Inflammatory macrophage treated with lipopolysaccharide for 1 hour (primary cell): ENCODE data around the gene SCART1.
A peak's percentile ranks its signal among the peaks of the same experiment; 100 is the strongest.
"Not testable (repeated sequence)": the region's sequence is repeated elsewhere in the genome, so short reads cannot be mapped to it uniquely, and the experiment has no call there.

ENCODE experiments used
- DNase-seq, 2 donors: peaks; one replicate each; pipeline ENCODE4 v3.0.0-alpha.2; 2020 to 2022

SCART1 gene

DNA sequence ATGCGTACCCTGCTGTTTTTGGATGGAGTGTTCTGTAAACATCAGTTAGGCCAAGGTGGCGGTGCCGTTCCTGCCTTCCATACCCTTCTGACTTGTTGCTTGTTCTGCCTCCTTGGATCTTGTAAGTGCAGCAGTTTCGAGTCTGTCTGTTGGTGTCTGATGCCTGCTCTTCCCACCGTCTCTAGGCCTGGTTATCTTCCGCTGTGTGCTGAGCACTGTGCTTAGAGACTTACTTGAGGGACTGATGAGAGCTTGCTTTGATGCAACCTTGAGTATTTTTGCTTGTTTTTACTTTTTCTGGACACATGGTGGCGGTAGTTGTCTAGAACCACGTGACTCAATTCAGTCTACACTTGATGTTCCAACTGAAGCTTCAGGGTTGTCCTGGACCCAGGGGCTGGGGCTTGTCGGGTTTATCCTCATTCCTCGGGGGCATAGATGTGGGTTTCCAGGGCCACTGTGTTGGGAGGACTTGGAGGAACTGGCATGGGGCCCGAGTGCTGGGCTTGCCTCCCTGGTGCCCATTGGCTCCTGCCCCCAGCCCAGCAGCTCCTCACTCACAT lies 15.0 kb upstream of the SCART1 start:
- DNase-seq, result peak; percentile 14 to 54

DNA sequence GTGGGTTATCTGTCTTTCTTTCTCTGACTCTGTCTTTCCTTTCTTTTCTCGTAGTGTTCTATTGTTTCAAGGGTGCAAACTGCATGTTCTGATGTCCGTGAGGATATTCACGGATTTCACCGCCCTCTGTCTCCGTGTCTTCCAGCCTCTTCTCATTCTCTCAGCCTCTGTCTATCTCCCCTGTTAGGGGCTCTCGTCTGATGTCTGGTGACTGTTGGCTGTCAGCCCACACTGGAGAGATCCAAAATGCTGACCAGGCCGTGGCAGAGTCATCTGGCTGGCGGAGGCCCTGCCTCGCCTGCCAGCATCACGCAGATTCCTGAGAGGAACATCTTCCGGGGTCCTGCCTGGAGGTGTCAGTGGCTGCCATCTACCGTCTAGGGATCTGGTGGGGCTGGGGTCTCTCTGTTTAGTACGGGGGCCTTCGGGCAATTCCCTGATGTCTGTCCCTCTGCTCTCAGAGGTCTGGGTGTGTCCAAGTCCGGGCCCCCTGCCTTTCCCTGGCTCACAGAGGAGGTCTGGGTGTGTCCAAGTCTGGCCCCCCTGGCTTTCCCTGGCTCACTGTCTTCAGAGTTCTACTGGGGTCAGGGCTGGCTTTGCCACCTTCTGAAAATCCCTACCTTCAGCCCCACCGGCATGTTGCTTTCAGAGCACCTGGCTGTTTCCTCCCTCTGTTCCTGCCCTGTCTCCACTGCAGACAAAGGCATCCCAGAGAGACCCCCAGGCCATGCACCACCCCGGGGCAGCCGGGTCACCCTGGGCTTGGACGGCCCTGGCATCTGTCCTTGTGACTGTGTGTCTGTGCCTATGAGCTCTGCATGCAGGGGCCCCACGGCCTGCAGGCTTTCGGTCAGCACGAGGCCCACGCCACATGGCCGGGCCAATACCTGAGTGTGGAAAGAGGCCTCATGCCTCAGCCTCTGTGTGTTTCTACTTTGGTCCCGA lies 14.0 kb upstream of the SCART1 start:
- DNase-seq, result no peak

DNA sequence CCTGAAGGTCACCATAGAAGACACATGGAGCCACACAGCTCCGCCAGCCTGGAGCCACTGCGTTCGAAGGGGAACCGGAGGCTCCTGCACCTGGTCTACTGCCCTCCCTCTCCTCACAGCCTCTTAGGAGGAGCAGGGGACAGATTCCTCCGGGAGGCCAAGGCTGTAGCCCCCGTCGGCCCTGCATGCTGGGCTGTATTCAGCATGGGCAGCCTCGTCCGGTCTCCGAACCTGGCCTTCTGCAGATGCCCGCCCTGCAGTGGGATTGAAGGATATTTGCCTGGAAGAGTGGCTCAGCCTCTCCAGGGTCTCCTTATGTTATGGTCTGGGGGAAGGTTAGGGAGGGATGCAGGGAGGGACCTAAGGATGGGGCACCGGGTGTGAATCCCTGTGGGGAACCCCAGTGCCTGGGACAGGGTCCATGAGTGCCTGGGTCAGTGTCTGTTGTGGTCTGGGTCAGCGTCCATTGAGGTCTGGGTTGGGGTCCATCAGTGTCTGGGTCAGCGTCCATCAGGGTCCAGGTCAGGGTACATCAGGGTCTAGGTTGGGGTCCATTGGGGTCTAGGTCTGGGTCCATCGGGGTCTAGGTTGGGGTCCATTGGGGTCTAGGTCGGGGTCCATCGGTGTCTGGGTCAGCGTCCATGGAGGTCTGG lies 13.0 kb upstream of the SCART1 start:
- DNase-seq, result no peak

DNA sequence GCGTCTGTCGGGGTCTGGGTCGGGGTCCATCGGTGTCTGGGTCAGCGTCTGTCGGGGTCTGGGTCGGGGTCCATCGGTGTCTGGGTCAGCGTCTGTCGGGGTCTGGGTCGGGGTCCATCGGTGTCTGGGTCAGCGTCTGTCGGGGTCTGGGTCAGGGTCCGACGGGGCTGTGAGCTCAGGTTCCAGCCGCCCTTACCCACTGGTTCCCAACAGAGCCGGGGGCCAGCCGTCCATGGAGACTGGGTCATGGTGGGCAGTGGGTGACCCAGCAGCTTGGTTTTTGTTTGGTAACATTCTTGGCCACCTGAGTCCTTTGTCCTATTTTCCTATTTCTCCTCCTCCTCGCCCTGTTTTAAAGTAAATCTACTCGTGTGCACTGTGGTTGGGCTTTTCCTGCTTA lies 12.4 kb upstream of the SCART1 start:
- DNase-seq, result not testable (repeated sequence)

DNA sequence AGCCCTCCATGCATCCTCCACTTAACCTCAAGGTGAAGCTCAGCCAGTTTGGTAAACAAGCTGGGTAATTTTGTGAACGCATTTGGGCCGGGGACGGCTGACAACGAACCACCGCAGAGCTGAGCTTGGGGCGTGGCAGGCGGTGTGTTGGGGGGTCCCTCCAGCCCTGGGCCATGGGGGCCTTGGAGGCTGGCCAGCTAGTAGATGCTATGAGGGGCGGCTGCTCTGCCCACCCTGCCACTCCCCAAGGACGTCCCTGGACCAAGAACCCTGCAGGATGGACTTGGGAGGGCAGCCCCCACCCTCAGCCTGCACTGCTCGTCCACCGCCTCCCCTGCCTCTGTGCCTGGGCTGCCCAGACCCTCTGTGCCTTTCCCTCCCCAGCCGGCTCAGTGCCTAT lies 12.0 kb upstream of the SCART1 start:
- no peak for DNase-seq

DNA sequence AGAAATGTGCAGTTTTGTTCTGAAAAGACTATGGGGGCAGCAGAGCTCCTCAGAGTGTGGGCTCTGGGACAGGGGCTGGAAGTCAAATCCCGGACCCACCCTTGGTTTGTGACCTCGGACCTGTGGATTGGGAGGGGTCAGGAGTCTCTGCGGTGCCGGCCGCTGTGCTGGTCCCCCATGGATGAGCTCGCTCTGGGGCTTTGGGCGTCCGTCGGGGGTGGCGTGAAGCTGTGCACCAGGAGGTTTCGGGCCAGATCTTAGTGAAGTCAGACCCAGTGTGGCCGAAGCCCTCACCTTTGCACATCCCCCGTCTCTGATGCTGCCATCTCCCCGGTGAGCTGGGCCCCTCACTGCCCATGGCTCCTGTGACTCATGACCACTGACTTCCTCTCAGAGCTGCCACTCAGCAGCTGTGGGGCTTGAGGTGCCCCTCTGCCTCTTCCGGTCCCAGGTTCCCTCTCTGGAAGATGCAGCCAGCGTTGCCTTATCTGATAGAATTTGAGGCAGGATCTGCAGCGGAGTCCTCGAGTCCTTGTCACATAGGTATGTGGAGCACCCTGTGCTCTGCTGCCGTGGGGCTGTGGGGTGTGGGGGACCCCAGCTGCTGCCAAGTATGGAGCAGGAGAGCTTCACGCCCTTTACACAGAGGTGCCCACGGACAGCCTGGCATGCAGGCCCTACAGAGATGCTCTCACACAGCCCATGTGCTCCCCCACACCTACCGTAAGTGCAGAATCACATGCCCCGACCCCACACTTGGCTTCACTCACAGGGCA lies 11.4 kb upstream of the SCART1 start:
- DNase-seq, result no peak

DNA sequence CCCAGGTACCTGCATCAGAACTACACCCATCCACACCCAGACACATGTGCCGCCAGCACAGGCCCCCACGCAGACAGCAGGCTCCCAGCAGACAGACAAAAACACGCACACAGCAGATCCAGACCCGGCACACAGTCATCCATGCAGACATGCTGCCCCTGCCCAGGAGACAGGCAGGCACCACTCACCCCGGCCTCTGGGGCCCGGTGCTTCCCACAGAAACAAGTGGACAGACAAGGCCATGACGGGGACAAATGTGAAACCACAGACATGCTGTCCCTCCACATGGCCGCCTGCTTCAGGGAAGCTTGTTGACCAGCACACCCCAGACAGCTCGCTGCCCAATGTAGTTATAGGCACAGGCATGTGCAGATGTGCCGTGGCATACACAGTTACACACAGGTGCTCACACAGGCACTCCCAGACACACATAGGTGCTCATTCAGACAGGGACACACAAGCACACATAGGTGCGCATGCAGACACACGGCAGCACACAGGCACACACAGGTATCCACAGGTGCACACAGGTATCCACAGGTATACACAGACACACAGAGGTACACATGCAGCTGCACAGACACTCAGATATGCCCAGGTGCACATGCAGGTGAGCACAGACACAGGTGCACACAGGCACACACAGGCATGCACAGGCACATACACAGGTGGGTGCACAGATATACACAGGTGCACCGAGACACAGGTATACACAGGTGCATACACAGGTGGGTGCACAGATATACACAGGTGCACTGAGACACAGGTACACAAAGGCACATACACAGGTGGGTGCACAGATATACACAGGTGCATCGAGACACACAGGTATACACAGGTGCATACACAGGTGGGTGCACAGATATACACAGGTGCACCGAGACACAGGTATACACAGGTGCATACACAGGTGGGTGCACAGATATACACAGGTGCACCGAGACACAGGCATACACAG lies 10.5 kb upstream of the SCART1 start:
- DNase-seq, result no peak

DNA sequence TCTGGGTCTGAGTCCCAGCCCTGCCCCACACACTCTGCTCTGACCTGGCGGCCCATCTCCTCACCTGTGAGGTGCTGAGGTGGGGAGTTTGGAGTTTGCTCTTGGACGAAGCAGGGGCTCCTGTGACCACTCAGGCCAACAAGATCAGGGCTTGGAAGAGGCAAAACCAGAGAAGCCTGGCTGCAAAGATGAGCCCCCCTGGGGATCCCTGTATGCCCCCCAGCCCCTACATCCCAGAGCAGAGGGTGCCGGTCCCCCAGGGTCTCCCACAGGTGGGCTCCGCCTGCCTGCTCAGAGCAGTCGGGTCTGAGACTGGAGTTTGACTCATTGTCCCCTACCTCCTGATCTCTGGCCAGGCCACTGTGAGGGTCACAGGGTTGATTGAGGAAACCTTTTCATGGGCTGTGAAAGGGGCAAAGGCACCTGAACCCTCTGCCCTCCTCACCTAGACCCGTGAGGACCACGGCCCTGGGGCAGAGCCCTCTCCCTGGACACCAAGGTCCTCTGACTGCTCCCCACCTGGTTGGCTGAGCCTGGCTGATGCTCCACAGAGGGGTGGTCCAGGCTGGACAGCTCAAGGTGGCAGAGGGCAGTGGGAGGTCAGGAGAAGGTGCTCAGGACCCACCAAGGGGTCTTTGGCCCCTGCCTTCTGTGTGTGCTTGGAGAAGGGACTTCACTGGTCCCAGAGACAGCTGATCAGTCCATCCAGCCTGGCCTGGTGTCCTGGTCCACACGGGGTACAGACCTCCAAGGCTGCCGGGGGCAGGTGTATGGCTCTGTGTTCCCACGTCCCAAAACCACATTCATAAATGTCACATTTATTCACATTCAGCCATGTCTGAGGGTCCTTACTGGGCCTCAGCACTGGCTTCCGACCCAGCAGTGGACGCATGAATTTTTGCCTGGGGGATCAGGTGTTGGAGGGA lies 9.1 kb upstream of the SCART1 start:
- DNase-seq, result no peak

DNA sequence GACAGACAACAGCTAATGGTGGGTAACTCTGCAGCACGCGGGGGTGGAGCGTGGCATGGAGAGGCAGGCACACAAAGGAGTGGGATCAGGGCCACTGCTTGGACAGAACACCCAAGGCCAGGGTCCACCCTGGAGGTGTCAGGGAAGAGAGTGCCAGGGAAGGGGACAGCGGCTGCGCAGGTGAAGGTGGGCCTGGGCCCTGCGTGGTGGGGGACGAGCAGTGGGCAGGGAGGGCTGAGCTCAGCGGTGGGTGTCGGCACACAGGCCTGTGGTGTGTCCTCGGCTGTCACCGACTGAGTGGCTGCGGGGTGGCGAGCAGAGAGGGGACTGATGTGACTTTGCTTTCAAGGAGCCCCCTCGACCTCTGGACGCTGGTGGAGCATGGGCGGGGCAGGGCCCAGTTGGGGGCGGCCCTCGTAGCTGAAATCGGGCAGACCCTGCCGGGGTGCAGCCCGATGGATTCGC lies 8.4 kb upstream of the SCART1 start:
- no peak for DNase-seq

DNA sequence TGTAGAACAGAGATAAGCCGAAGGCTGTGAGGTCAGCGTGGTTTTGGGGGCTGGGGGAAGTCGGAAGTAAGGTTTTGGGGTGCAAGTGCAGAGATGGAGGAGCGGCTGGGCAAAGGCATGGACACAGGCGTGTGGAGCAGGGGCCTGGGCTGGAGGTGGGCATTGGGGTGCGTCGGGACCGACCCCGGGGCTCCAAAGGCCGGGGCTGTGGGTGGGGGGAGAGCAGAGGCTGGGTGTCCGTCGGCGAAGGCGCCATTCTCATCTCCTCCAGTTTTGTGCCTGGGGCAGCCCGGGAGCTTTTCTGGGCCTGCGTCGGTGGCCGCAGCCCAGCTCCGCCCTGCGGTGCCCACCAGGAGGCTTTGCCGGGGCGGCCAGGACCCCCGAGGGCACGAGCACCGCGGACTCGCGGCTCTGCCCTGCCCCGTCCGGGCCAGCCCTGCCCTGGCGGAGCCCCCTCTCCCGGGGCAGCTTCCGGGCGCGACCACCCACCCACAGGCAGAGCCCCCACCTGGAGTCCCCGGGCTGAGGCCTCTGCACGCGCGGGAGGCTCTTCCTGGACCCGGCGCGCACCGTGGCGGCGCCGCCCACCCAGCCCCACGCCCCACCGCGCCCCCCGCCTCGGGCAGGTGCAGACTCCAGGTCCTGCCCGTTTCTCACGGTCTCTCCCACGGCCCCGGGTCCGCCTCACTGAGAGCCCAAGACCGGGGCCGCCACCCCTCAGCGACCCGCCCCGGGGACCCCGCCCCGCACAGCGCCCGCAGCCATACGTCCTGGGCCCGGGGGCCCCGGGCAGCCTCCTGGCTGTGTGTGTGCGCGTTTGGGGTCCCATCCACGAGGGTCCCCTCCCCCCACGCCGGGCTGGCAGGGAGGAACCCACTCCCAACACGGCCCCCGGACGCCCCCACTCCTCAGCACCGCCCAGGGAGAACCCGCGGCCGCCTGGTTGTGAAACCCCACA lies 7.7 kb upstream of the SCART1 start:
- DNase-seq, result no peak

DNA sequence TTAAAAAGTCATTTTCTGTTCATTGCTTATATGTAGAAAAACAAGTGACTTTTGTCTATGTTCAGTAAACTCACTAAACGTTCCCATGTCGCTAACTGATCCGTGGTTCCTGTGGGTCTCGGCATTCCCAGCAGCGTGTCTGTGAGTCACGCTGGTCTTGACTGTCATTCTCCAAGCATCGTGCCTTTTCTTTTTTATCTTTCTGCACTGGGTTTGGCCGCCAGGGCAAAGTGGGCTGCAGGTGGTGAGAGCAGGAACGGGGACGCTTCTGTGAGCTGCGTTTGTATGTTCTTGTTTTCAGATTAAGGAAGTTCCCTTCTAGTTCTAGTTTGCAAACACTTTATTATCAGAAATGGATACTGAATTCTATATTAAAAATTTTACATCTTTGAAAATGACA lies 6.8 kb upstream of the SCART1 start:
- DNase-seq, result no peak

DNA sequence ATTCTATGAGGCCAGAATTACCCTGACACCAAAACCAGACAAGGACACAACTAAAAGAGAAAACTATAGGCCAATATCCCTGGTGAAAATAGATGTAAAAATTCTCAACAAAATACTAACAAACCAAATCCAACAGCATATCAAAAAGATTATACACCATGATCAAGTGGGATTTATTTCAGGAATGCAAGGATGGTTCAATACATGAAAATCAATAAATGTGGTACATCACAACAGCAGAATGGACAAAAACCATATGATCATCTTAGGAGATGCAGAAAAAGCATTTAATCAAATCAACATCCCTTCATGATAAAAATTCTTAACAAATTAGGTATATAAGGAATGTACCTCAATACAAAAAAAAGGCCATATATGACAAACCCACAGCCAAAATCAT lies 5.6 kb upstream of the SCART1 start:
- no peak for DNase-seq

DNA sequence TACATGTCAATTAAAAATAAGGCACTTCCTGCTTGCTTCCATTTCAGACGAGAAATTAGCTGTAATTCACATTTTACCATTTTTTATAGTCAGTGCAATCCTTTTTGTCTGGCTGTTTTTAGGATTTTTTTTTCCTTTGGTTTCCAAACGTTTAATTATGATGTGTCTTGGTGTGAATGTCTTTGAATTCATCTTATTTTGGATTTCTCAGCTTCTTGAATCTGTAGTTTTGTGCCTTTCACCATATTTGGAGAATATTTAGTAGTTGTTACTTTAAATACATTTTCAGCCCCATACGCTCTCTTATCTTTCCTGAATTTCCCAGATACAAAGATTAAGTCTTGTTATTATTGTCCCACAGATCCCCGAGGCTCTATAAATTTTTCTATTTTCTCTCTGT lies 2.4 kb upstream of the SCART1 start:
- no peak for DNase-seq

DNA sequence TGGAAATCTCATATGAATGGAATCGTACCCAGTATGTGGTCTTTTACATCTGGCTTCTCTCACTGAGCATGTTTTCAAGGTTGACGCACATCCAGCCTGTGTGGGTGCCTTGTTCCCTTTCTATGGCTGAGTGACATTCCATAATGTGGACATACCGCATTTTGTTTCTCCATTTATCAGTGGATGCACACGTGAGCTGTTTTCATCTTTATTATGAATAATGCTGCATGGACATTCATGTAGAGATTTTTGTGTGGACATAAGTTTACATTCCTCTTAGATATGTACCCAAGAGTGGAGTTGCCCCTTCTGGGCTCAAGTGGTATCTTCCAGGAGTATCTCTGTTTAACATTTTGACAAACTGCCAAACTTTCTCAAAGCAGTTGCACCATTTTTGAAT lies 1.3 kb upstream of the SCART1 start:
- no peak for DNase-seq

DNA sequence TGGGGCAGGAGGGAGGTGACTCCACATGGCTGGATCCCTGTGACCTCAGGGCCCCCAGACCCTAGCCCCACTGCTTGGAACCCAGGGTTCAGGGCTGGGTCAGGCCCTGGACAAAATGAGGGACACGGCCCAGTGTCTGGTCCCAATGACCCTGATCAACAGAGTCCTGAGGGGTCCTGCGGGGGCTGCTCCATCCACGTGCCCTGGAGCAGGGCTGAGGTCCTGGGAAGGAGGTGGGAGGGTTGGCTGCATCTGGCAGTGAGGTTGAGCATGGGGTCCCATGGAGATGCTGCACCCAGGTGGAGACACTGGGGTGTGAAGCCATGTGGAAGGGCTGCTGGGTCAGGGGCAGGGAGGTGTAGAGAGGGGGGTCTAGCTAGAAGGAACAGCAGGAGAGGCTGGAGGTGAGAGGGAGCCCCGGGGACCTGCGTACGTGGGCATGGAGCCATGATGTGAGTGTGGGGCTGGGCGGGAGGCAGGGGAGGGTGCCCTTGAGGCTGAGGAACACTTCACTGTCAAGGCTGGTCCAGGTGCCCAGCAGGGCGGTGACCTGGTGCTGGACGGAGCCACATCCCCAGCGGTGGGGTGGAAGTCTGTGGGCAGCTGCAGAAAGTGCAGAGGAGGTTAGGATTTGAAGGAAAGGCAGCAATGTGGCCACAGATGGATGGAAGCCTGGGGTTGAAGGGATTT lies 604 bp downstream of the SCART1 start:
- no peak for DNase-seq

DNA sequence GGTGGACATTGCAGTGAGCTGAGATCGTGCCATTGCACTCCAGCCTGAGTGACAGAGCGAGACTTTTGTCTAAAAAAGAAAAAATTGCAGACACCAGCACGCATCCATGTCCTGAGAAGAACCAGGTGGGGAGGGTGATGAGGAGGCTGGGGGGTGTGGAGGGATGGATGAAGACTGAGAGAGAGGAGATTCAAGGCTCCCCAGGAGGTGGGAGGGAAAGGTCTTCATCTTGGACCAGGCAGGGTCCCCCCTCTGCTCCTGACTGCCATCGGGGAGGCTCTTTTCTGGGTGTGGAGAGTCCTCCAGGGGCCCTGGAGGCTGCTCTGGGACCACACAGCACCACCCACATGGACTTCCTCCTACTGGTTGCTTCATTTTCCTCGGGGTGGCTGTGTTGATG lies 1.5 kb downstream of the SCART1 start:
- no peak for DNase-seq

DNA sequence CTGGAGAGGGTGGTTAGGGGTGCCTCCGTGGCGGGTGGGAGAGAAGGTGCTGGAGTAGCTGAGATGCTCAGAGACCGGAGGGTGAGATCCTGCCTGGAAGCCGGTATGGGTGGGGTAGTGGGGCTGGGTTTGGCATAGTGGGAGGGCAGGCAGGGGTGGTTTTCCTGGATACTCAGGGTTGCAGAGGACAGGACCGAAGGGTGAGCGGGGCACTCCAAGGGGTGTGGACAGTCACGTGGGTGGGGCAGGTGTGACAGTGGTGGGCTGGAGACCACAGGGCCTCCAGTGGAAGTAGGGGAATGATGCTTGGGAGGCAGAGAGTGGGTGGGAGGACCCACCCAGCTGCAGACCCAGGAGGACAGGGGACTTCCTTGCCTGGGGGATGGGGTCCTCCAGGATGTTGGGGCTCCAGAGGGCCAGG lies 1.9 kb downstream of the SCART1 start:
- DNase-seq, result no peak

DNA sequence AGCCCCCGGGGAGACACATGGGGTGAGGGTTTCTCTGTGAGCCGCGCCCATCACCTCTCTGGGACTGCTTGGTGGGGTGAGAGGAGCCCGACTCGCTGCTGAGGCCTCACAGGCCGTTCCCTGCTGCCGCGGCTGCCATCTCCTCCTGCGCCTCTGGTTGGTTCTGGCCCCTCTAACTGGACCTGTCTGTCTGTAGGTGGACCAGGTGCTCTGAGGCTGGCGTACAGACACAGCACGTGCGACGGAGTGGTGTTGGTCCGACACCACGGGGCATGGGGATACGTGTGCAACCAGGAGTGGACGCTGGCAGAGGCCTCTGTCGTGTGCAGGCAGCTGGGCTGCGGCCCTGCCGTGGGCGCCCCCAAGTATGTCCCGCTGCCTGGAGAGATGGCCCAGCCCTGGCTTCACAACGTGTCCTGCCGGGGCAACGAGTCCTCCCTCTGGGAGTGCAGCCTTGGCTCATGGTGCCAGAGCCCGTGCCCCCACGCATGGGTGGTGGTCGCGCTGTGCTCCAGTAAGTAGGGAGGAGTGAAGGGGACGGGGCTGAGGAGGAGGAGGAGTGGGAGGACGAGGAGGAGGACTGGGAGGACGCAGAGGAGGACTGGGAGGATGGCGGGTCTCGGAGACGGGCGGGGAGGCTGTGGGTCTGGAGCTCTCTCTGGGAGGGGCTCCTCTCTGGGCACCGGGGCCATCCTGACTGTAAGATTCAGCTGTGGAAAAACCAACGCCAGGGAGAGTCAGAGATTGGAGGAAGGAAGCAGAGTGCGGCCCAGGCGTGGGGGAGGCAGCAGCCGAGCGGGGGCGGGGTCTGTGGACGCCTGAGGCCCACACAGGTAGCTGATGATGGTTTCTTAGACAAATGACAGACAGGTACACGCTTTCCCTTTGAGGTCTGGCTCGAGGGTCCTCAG lies 2.6 kb downstream of the SCART1 start:
- DNase-seq, result no peak
